Stimulated activated CD8-positive, alpha-beta memory T cell treated with anti-CD3 and anti-CD28 coated beads, Interleukin-7, amount 100 ng/mL, for 24 hours (primary cell): Measurements from ENCODE around the gene TSPEAR.

ENCODE experiments used
- DNase-seq: peaks from one replicate; pipeline ENCODE4 v3.0.0-alpha.2; 2020; ENCODE audit warnings: low read depth

TSPEAR gene

GRCh38 chr21:44527983-44528633, 183.3 kb downstream of the TSPEAR start:
- DNase-seq = no peak

- no peak for DNase-seq
Measured at GRCh38 chr21:44527156-44527982, 184.0 kb downstream of the TSPEAR start.

DNA sequence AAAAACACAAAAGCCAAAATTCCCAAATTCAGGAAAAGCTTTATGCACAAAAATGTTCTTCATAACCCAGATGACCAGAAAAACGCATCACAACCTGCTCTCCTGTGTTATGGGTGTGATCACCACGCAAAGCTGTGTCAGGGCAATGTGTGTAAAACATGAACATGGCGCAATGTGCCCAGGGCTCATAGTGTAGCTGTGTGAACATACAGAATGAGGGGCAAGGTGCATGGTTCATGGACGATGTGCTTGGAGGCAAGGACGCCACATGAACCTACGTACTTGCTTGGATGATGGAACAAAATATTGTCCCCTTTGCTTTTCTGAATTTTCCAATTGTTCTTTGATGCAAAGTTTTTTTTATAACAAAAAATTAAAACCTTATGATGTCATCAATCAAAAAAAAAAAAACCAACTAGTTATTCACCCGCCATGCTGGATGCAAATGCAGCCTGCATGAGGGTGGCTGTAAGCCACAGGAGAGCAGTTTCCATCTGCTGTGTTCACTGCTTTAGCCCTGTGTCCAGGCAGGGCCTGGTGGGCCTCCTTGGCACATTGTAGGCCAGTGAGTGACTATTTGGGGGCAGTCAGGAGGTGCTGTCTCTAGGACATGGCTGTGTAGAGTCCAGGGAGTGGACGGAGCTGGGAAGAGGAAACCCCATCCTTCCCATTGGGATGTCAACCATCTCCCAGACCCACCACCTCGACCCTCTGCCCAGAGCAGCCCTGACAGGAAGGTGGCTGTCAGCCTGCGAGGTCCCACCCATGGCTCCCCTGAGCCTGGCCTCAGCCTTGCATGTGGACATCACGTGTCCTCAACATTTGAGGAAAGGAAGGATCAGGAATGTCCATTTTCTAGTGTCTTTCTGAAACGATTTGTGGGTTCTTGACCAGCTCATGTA, 185.0 kb downstream of the TSPEAR start:
- no peak for DNase-seq

DNA sequence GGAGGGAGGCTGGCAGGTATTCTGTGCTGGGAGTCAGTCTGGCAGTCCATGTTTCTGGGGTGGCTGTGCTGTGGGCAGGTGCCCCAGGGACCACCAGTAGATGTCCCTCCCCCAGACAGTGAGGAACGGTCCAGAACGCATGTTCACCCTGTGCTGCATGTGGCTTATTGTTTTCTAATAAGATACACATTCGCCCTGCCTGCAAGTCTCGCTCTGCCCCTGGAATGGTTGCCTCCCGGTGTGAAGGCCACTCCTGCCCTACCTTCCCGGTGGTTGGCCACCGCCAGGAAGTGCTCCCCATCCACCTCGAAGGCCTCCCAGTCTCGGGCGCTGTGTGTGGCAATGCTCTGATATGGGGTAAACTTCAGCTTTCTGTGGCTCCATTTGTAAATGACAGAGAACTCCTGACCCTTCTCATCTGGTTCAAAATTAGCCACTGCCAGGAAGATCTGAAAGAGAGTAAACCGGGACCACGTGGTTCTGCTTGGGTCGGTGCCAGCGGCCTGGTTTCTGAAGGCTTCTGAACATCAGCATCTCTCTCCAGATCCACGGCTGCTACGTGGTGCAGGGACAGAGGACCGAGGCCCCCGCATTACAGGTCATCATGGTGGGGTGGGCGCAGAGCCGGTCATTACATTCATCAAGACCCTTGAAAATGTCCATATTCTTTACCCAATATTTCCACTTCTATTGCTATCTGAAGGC, 185.8 kb downstream of the TSPEAR start:
- DNase-seq = no peak

DNA sequence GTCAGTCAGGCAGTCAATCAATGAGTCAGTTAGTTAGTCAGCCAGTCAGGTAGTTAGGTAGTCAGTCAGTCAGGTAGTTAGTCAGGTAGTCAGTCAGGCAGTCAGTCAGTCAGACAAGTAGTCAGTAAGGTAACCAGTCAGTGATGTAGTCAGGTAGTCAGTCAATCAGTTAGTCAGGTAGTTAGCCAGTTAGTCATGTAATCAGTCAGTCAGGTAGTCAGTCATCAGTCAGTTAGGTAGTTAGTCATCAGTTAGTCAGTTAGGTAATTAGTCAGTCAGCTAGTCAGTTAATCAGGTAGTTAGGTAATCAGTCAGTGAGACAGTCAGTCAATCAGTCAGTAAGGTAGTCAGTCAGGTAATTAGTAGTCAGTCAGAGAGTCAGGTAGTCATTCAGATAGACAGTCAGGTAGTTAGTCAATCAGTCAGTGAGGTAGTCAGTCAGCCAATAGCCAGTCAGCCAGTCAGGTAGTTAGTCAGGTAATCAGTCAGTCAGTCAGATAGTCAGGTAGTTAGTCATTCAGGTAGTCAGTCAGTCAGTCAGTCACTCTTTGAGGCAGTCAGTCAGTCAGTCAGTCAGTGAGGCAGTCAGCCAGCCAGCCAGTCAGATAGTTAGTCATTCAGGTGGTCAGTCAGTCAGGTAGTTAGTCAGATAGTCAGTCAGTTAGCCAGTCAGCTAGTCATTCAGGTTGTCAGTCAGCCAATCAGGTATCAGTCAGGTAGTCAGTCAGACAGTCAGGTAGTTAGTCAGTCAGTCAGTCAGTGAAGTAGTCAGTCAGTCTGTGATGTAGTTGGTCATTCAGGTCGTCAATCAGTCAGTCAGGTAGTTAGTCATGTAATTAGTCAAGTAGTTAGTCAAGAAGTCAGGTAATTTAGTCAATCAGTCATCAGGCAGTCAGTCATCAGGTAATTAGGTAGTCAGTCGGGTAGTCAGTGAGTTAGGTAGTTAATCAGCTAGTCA, 186.7 kb downstream of the TSPEAR start:
- DNase-seq = no peak

GRCh38 chr21:44523567-44524413, 187.6 kb downstream of the TSPEAR start:
- no peak for DNase-seq

DNA sequence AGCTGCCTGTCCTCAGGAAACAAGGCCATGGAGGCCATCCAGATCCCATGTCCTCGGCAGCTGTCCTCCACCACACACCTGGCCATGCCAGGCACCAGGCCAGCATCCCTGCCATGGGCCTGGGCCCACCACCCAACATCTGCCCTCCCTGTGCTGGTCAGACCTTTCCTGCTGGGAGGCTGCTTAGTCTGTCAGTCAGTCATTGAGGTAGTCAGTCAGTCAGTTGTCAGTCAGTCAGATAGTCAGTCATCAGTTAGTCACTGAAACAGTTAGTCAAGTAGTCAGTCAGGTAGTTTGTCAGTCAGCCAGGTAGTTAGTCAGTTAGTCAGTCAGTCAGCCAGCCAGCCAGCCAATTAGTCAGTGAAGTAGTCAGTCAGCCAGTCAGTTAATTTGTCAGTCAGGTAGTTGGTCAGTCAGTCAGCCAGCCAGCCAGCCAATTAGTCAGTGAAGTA, 188.6 kb downstream of the TSPEAR start:
- no peak for DNase-seq

DNA sequence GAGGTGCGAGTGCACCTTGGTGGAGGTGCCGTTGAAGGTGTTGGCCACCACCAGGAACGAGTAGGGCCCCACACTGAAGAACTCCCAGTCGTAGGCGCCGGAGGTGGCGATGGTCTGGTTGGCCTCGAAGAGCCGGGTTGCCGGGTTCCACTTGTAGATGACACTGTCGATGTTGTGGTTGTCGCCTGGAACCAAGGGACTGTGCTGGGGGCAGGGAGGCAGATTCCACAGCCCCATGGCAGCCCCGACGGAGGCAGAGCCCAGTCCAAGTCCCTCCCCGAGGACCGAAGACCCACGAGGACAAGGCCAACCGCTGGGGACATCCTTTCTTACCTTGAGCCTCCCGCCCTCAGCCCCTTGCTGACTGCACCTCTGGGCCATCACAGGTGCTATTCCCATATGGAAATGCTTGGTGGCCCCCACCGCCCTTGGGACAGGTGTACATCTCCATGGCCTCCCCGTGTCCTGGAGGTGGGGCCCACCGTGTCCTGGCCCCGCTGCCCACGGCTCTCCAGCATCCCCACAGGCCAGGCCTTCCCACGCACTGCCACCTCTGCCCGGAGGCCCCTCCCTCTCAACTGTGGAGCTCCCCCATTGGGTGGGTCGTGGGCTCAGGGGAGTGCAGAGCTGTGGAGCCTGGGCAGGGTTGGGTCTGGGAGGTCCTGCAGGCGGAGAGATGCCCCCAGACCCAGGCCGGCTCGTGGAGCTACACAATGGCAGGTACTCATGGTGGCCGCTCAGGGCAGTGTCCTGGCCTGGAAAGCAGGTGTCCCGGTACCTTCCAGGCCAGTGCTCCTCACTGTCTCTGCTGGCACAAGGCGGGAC, 189.2 kb downstream of the TSPEAR start:
- no peak for DNase-seq

GRCh38 chr21:44521301-44521927, 190.0 kb downstream of the TSPEAR start:
- DNase-seq = no peak

DNA sequence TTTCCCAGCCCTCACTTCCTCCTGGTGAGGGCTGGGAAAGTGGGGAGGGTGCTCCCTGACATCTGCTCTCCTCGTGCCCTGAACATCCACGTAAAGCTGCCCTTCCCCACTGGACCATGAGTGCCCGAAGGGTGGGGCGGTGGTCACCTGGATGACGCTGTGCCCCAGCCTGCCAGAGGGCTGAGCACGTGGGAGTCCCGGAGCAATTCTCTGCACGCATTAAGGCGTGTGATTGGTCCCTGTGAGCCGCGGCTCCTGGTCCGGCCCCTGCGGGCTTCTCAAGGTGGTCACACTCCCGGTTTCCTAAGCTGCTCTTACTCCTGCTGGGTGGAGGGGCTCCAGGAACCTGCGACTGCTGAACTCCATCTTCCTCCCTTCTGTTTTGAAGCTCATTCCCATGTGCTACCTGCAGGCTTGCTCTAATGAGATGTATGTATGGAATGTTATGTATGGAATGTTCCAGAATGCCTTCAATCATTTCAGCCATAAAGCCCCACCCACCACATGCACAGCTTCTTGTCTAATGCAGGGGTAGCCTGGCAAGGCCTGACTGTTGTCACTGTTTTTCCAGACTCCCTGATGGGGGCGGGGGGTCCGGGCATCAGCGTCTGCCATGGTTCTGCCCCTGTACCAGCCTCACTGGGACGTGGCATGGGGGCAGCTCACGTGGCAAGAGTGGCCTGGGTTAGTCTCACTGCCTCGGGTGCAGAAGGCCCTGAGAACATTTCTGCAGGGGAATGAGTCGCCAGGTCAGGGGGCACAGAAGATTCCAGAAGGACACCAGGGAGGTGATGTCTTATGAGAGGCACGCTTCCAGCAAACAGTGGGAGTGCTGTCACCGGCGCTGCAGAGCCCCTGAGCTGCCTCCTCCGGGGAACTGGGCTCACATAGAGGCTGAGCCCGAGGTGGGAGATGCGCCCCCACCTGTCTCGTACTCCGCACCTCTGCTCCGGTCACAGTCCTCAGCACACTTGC, 190.8 kb downstream of the TSPEAR start:
- no peak for DNase-seq

DNA sequence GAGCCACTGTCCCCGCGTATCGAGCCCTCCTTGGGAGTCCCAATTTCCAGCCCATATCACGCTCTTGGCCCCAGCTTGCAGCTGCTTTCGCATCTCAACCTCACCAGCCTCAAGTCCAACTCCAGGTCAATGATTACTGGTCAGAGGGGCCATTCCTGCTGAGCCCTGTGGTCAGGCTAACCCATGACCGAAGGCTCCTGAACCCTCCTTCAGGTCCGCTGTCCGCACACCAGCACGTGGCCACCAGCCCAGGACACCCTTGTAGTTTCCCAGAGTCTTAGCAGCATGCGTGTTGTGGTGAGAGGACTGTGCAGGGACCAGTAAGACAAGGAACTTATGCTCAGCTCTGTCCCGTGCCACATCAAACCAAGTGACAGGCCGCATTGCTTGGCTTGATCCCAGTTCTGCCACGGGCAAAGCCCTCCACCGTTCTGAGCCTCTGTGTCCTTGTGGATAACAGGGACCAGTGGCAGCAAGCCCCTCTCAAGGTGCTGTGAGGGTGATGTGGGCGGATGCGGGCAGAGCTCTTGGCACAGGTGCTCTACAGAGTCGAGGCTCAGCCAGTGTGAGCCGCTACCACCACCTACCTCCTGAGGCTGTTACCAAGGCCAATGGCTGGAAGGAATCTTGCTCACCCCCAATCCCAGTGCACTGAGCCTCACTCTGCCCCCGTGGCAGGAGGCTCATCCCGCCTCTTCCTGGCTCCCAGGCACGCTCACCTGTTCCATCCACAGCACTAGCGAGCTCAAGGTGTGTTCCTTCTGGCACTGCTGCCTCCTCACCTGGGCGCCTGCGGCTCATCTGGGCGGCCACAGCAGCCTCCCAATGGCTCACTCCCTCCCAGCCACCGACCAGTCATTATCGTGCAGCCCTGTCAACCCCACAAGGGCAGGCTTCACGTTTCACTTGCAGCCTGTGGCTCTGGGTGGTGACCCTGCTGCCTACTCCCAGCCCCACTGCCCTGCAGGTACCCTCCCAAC, 191.7 kb downstream of the TSPEAR start:
- DNase-seq = no peak

GRCh38 chr21:44518686-44519085, 192.7 kb downstream of the TSPEAR start:
- no peak for DNase-seq

DNA sequence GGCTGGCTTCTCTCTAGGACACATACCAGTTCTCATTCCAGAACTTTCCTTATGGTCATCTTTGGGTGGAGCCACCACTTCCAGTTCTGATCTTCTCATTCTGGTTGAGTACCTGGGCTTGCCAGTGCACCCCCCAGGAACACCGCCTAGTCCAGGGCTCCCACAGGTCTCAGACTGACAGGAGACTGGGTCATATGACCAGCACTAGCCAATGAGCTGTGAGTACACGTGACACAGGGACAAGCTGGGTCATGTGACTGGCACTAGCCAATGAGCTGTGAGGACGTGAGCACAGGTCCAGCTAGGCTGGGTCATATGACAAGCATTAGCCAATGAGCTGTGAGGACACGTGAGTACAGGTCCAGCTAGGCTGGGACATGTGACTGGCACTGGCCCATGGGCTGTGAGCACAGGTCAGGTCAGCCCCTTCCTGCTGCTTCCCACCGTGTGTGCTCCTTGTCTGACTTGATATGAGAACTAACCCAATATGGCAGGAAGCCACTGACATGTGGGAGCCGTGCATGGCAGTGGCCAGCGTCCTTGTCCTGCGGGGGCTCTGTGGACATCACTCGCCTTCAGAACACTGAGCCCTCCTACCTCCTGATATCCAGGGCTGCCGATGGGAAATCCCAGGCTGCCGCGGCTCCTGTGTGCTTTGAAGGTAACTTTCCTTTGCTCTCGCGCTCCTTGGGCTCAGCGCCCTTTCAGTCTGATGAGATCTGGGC, 194.0 kb downstream of the TSPEAR start:
- DNase-seq = peak; percentile 7

GRCh38 chr21:44516828-44517174, 194.6 kb downstream of the TSPEAR start:
- DNase-seq = no peak

- DNase-seq = no peak
Measured at GRCh38 chr21:44516342-44516741, 195.0 kb downstream of the TSPEAR start.
